Parathyroid adenoma (tissue), 2 donors: ENCODE measurements around the gene THOC6.
A peak's percentile ranks its signal among the peaks of the same experiment; 100 is the strongest.

Experiments used
- H2AFZ ChIP-seq: fragments of 300-600 bp; sonication (generic); one replicate; pipeline ENCODE4 v1.7.0; 2017; ENCODE audit warnings: antibody characterized with exemption, mild to moderate bottlenecking
- H3K27ac ChIP-seq: fragments of 300-600 bp; sonication (generic); one replicate; pipeline ENCODE4 v1.7.0; 2017
- H3K27me3 ChIP-seq: fragments of 300-600 bp; sonication (generic); one replicate; pipeline ENCODE4 v1.7.0; 2017; ENCODE audit warnings: low read length; ENCODE audit not compliant: control insufficient read depth, insufficient read depth
- H3K36me3 ChIP-seq: fragments of 300-600 bp; sonication (generic); one replicate; pipeline ENCODE4 v1.7.0; 2017; ENCODE audit warnings: low read length; ENCODE audit not compliant: control insufficient read depth, insufficient read depth
- H3K4me1 ChIP-seq: fragments of 300-600 bp; sonication (generic); one replicate; pipeline ENCODE4 v1.7.0; 2017; ENCODE audit warnings: control low read depth
- H3K4me2 ChIP-seq: fragments of 300-600 bp; sonication (generic); one replicate; pipeline ENCODE4 v1.7.0; 2017; ENCODE audit warnings: low read length
- H3K4me3 ChIP-seq: fragments of 300-600 bp; sonication (generic); one replicate; pipeline ENCODE4 v1.7.0; 2017; ENCODE audit warnings: low read depth, low read length
- H3K79me2 ChIP-seq: fragments of 300-600 bp; sonication (generic); one replicate; pipeline ENCODE4 v1.7.0; 2017; ENCODE audit warnings: control low read depth
- H3K9ac ChIP-seq: fragments of 300-600 bp; sonication (generic); one replicate; pipeline ENCODE4 v1.7.0; 2017; ENCODE audit warnings: mild to moderate bottlenecking
- H3K9me3 ChIP-seq: fragments of 300-600 bp; sonication (generic); one replicate; pipeline ENCODE4 v1.7.0; 2017; ENCODE audit warnings: low read length; ENCODE audit not compliant: control insufficient read depth
- TF ChIP-seq, protein P1 (sequence below): fragments of 300-600 bp; sonication (generic); IDR thresholded peaks from one replicate; pipeline ENCODE4 v1.7.0; 2017; ENCODE audit warnings: antibody characterized with exemption, mild to moderate bottlenecking
- donor health status: primary hyperparathyroidism.

THOC6 gene

DNA sequence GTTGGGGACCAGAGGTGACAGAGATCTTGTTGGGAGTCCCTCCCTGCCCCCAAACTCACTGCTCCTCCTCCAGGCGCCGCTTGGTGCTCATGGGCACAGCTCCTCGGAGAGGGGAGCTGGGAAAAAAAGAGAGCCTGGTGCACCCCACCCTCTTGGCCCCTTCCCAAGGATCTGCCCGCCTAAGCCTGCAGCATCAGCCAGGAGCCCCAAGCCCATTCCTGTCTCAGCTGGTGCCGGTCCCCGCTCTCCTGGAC is 493 bp upstream of the THOC6 start:
- peak overlapping the region; percentile 99 for H3K4me2 ChIP-seq
- TF ChIP-seq, protein P1, sequence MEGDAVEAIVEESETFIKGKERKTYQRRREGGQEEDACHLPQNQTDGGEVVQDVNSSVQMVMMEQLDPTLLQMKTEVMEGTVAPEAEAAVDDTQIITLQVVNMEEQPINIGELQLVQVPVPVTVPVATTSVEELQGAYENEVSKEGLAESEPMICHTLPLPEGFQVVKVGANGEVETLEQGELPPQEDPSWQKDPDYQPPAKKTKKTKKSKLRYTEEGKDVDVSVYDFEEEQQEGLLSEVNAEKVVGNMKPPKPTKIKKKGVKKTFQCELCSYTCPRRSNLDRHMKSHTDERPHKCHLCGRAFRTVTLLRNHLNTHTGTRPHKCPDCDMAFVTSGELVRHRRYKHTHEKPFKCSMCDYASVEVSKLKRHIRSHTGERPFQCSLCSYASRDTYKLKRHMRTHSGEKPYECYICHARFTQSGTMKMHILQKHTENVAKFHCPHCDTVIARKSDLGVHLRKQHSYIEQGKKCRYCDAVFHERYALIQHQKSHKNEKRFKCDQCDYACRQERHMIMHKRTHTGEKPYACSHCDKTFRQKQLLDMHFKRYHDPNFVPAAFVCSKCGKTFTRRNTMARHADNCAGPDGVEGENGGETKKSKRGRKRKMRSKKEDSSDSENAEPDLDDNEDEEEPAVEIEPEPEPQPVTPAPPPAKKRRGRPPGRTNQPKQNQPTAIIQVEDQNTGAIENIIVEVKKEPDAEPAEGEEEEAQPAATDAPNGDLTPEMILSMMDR, result no peak
- peak overlapping the region; percentile 98 for H2AFZ ChIP-seq
- H3K9me3 ChIP-seq, result no peaks in the 10 kb centered on the region
- peak overlapping the region; percentile 54 for H3K9ac ChIP-seq
- H3K4me1 ChIP-seq, result peaks cover 15% of the 10 kb centered on the region
- no peaks in the 10 kb centered on the region for H3K27me3 ChIP-seq
- H3K4me3 ChIP-seq, result peak overlapping the region; percentile 92
- peak overlapping the region; percentile 97 for H3K27ac ChIP-seq
- H3K79me2 ChIP-seq, result no peaks in the 10 kb centered on the region
- H3K36me3 ChIP-seq, result no peaks in the 10 kb centered on the region

DNA sequence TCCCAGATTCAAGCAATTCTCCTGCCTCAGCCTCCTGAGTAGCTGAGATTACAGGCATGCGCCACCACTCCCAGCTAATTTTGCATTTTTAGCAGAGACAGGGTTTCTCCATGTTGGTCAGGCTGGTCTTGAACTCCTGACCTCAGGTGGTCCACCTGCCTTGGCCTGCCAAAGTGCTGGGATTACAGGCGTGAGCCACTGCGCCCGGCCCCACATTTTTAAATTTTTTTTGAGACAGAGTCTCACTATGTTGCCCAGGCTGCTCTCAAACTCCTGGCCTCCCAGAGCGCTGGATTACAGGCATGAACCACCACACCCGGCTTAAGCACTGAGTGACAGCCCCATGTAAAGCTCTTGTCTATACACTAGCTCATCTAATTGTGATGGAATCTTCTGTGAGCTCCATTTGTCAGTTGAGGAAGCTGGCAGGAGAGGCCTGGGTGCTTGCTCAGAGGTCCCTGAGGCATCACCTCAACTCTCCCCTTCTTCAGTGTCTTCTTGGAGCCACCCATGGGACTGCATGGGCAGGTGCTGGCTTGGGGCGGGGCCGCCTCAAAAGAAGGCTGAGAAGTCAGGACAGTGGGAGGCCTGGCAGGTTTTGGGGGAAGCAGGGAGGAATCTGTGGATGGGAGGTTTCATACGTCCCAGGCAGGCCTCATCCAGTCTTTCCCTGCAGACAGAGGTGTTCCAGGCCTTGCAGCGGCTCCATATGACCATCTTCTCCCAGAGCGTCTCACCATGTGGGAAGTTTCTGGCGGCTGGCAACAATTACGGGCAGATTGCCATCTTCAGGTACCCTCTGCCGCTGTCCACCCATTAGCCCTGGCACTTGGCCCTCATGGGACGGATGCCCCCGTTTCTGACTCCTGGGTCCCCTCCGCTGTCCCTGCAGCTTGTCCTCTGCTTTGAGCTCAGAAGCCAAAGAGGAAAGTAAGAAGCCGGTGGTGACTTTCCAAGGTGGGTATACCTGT is 1.5 kb downstream of the THOC6 start:
- Histone ChIP-seq H3K4me3 (no peak overlapping the region), H3K4me1 (peaks cover 15% of the 10 kb centered on the region), H3K4me2 (no peak overlapping the region), H3K27ac (no peak overlapping the region), H3K9ac (no peak overlapping the region), H3K27me3 (no peaks in the 10 kb centered on the region), H3K79me2 (no peaks in the 10 kb centered on the region), H3K36me3 (no peaks in the 10 kb centered on the region), H2AFZ (no peak overlapping the region), H3K9me3 (no peaks in the 10 kb centered on the region)
- TF ChIP-seq, protein P1, result no peak

DNA sequence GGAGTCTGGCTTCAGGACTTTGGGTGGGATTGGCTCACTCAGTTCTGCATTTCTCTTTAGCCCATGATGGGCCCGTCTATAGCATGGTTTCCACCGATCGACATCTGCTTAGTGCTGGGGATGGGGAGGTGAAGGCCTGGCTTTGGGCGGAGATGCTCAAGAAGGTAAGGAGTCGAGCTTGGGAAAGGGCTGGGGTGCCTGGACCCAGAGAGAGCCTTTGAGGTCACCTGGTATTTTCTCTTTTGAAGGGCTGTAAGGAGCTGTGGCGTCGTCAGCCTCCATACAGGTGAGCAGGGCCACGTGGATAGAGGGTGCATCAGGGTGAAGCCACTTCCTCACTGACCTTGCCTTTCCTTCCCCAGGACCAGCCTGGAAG is 2.2 kb downstream of the THOC6 start:
- TF ChIP-seq, protein P1, result no peak
- no peak overlapping the region for H3K4me2 ChIP-seq
- no peaks in the 10 kb centered on the region for H3K27me3 ChIP-seq
- H3K79me2 ChIP-seq, result no peaks in the 10 kb centered on the region
- no peaks in the 10 kb centered on the region for H3K36me3 ChIP-seq
- no peak overlapping the region for H3K4me3 ChIP-seq
- H3K9ac ChIP-seq, result no peak overlapping the region
- no peak overlapping the region for H2AFZ ChIP-seq
- H3K27ac ChIP-seq, result no peak overlapping the region
- peaks cover 15% of the 10 kb centered on the region for H3K4me1 ChIP-seq
- no peaks in the 10 kb centered on the region for H3K9me3 ChIP-seq

DNA sequence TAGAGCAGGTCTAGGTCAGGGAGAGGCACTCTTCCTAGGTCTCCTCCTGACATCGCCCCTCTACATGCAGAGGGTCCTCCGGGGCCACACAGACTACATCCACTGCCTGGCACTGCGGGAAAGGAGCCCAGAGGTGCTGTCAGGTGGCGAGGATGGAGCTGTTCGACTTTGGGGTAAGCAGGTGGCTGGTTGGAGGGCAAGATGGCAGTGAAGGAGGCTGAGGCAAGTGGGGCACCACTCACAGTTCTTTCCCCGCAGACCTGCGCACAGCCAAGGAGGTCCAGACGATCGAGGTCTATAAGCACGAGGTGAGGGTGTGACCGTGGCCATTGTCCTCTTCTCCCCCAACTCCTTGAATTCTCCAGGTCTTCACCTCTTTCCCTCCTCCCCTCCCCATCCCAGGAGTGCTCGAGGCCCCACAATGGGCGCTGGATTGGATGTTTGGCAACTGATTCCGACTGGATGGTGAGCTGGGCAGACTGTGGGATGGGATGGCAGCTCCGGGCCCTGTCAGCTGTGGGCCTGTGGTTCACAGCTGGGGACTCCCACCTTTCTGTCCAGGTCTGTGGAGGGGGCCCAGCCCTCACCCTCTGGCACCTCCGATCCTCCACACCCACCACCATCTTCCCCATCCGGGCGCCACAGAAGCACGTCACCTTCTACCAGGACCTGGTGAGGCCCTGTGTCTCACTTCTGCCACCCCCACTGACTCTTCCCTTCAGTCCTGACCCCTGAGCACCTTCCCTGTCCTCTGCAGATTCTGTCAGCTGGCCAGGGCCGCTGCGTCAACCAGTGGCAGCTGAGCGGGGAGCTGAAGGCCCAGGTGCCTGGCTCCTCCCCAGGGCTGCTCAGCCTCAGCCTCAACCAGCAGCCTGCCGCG is 3.0 kb downstream of the THOC6 start:
- no peak overlapping the region for H3K9ac ChIP-seq
- TF ChIP-seq, protein P1, result no peak

More for the DNA sequence above, 3.0 kb downstream of the THOC6 start:
- Histone ChIP-seq H3K9me3 (no peaks in the 10 kb centered on the region), H3K27me3 (no peaks in the 10 kb centered on the region), H3K27ac (no peak overlapping the region), H3K4me2 (no peak overlapping the region), H3K4me3 (no peak overlapping the region), H3K4me1 (peaks cover 10% of the 10 kb centered on the region), H2AFZ (no peak overlapping the region), H3K79me2 (no peaks in the 10 kb centered on the region), H3K36me3 (no peaks in the 10 kb centered on the region)
